OCI-LY3 (cell line): ENCODE data around the gene NLRP11.

Experiments
- EZH2phosphoT487 ChIP-seq: fragments of 200-600 bp; shearing (Covaris generic); IDR thresholded peaks from 2 replicates; pipeline ENCODE4 v1.6.1; 2018; ENCODE audit warnings: antibody characterized with exemption, mixed run types, low read depth
- TF ChIP-seq, protein P1 (sequence below): fragments of 200-600, 300-600 bp; sonication (generic); IDR thresholded peaks from 2 replicates; pipeline ENCODE4 v1.5.1; 2014; ENCODE audit warnings: antibody characterized with exemption, low read length, low read depth

DNA sequence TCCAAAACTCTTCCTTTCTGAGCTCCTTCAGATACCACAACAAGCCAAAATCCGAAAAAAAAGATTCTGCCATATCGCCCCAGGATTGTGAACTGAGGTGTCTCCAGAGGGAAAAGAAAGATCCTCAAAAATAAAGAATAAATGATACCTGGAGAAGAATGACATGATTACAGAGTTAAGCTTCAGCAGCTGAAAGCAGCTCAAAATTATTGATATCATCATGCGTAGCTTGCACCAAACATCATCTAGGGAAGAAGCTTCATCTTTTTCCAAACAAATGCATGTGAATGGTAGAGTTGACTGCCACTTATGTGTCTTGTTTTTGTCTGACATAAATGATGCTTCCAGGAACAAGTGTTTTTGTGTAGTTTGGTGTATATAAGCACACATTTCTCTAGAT lies 93.5 kb downstream of the NLRP11 start, which contains the start of gene NLRP9:
- TF ChIP-seq, protein P1, sequence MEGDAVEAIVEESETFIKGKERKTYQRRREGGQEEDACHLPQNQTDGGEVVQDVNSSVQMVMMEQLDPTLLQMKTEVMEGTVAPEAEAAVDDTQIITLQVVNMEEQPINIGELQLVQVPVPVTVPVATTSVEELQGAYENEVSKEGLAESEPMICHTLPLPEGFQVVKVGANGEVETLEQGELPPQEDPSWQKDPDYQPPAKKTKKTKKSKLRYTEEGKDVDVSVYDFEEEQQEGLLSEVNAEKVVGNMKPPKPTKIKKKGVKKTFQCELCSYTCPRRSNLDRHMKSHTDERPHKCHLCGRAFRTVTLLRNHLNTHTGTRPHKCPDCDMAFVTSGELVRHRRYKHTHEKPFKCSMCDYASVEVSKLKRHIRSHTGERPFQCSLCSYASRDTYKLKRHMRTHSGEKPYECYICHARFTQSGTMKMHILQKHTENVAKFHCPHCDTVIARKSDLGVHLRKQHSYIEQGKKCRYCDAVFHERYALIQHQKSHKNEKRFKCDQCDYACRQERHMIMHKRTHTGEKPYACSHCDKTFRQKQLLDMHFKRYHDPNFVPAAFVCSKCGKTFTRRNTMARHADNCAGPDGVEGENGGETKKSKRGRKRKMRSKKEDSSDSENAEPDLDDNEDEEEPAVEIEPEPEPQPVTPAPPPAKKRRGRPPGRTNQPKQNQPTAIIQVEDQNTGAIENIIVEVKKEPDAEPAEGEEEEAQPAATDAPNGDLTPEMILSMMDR, result no peak
- TF ChIP-seq EZH2phosphoT487, result no peak
